ENCODE data around the gene ARMCX5. TPM values are rescaled to one million over a fixed set of nuclear protein-coding genes. Genes with fewer than 3 reads are reported as not detected.

Gene ARMCX5
- total RNA-seq, 3 donors from 2014 or later (not counting 1 experiment from before 2014, with no cell fraction given) = 9.0 to 13.3 (median 13.1) TPM

DNA sequence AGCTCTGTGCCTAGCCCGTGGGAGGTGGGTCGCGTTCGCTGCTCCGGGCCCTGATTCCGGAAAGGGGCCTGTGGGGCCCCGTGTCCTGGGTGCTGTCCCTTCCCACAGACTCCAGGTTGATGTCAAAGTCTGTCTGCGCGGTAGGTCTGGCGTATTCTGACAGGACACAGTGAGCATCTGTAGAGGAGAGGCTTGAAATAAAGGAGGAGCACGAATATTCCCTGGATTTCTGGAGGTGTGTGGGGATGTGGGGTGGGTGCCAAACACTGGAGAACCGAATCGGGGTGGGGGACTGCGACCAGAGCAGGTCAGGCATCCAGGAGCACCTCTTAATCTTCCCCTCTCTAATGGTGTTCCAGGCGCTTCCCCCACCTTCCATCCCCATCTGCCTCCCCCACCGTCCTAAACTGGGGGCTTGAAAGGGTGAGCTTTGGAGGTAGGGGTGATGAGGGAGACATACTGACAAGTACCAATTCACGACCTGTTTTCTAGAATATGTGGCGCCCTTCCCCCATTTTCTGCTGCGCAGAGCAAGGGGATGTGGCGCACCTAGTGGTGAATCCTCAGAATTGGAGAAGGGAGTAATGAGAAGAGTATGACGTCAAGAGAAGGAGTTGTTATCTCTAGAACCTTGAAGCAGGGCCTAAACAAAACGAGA is 52.8 kb downstream of the ARMCX5 start:
- Mint-ChIP-seq H3K4me1 (peaks cover 12 to 32% of the 10 kb centered on the region in 2 donors), H3K36me3 (no peaks in the 10 kb centered on the region), H3K4me3 (peak overlapping the region; percentile 78), H3K9me3 (no peaks in the 10 kb centered on the region), H3K27me3 (ENCODE audit: low read depth in 2 of 2) (peaks cover 0 to 6% of the 10 kb centered on the region in 2 donors), H3K27ac (peak overlapping the region; percentile 58 to 94)
- H3K4me1 ChIP-seq (ENCODE audit: control insufficient read depth, insufficient read depth, low read length) = peaks cover 20% of the 10 kb centered on the region
- peak overlapping the region; percentile 30 for H3K27ac ChIP-seq (ENCODE audit: low read length)
- TF ChIP-seq, protein P1, sequence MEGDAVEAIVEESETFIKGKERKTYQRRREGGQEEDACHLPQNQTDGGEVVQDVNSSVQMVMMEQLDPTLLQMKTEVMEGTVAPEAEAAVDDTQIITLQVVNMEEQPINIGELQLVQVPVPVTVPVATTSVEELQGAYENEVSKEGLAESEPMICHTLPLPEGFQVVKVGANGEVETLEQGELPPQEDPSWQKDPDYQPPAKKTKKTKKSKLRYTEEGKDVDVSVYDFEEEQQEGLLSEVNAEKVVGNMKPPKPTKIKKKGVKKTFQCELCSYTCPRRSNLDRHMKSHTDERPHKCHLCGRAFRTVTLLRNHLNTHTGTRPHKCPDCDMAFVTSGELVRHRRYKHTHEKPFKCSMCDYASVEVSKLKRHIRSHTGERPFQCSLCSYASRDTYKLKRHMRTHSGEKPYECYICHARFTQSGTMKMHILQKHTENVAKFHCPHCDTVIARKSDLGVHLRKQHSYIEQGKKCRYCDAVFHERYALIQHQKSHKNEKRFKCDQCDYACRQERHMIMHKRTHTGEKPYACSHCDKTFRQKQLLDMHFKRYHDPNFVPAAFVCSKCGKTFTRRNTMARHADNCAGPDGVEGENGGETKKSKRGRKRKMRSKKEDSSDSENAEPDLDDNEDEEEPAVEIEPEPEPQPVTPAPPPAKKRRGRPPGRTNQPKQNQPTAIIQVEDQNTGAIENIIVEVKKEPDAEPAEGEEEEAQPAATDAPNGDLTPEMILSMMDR (IDR thresholded peaks at IDR 0.05) = peak; percentile 29
- ATAC-seq (peak; percentile 62 to 72 (median 68)), DNase-seq (peak; percentile 21 to 81)
- WGBS (ENCODE audit: insufficient coverage) = 31% methylated on average over 15 of the region's 22 CpGs
- intact Hi-C loops (cut with micrococcal nuclease) = no loop called here
- H3K27me3 ChIP-seq (ENCODE audit: control insufficient read depth, insufficient read depth, low read length) = no peaks in the 10 kb centered on the region
- H3K9me3 ChIP-seq (ENCODE audit: control insufficient read depth, insufficient read depth, low read length) = no peaks in the 10 kb centered on the region
- no peaks in the 10 kb centered on the region for H3K36me3 ChIP-seq (ENCODE audit: control insufficient read depth, insufficient read depth, low read length)
- peak overlapping the region; percentile 80 for H3K4me3 ChIP-seq (ENCODE audit: low read length)

Other genes starting within 250 kb of the ARMCX5 start
- gene NXF2B, start 159.5 kb upstream of the ARMCX5 start, total RNA-seq = not detected
- gene TCP11X2, start 127.7 kb upstream of the ARMCX5 start, total RNA-seq = not detected
- not detected for gene TMSB15A, start 82.8 kb upstream of the ARMCX5 start, total RNA-seq
- gene GPRASP1, start 52.0 kb downstream of the ARMCX5 start, total RNA-seq = 10 to 100 TPM; 11.2 to 12.6 (median 12.2) TPM
- gene GPRASP2, start 112.9 kb downstream of the ARMCX5 start, total RNA-seq = under 1 TPM; 0.43 to 0.70 (median 0.68) TPM
- gene GPRASP3, start 121.2 kb downstream of the ARMCX5 start, total RNA-seq = 1 to 10 TPM; 2.1 to 2.9 (median 2.6) TPM